GM21576 (cell line): ENCODE measurements around the gene PATE4.
A peak's percentile ranks its signal among the peaks of the same experiment; 100 is the strongest.

ENCODE experiments used
- ATAC-seq: cut with Tn5 transposase; IDR thresholded peaks from one replicate; pipeline ENCODE4 v1.9.1; 2021; ENCODE audit warnings: mild to moderate bottlenecking, moderate library complexity; ENCODE audit not compliant: unreplicated experiment

The PATE4 gene

GRCh38 chr11:125887373-125888324, 54.5 kb downstream of the PATE4 start, which contains the start of gene HYLS1:
HYLS1 (plus strand) TSS chr11:125887668; CDS start chr11:125899369, 11,701 bp downstream.
- peak; percentile 83 for ATAC-seq
